Muscle layer of duodenum (tissue), 2 donors: ENCODE data around the gene SHQ1.

Experiments
- H3K27ac ChIP-seq: one replicate; pipeline ENCODE4 v1.7.0; 2013; ENCODE audit warnings: mild to moderate bottlenecking, low read length
- H3K27me3 ChIP-seq: one replicate; pipeline ENCODE4 v1.7.0; 2013; ENCODE audit warnings: low read depth, mild to moderate bottlenecking, control low read depth, low read length
- H3K36me3 ChIP-seq, 2 donors: one replicate each; pipeline ENCODE4 v1.7.0; 2013; ENCODE audit warnings: low read length in 2 of 2, control low read depth in 1 of 2, mild to moderate bottlenecking in 1 of 2; ENCODE audit not compliant: insufficient read depth in 2 of 2, control insufficient read depth in 1 of 2
- H3K4me1 ChIP-seq, 2 donors: one replicate each; pipeline ENCODE4 v1.7.0; 2013; ENCODE audit warnings: low read length in 2 of 2, mild to moderate bottlenecking in 2 of 2, control low read depth in 1 of 2, moderate library complexity in 1 of 2; ENCODE audit not compliant: insufficient read depth in 2 of 2, control insufficient read depth in 1 of 2
- H3K4me3 ChIP-seq, 2 donors: one replicate each; pipeline ENCODE4 v1.7.0; 2013; ENCODE audit warnings: low read length in 2 of 2, low read depth in 1 of 2, mild to moderate bottlenecking in 1 of 2
- H3K9me3 ChIP-seq, 2 donors: one replicate each; pipeline ENCODE4 v1.7.0; 2013; ENCODE audit warnings: low read length in 2 of 2, control low read depth in 1 of 2, mild to moderate bottlenecking in 1 of 2; ENCODE audit not compliant: control insufficient read depth in 1 of 2
- donor health status: healthy.

The SHQ1 gene

GRCh38 chr3:72814308-72814707 is 33.9 kb downstream of the SHQ1 start:
- H3K27ac ChIP-seq = no peak overlapping the region
- H3K36me3 ChIP-seq = peaks cover 0 to 9% of the 10 kb centered on the region in 2 donors
- no peaks in the 10 kb centered on the region for H3K9me3 ChIP-seq
- peaks cover 0 to 7% of the 10 kb centered on the region in 2 donors for H3K4me1 ChIP-seq
- no peak overlapping the region for H3K4me3 ChIP-seq
- no peaks in the 10 kb centered on the region for H3K27me3 ChIP-seq

GRCh38 chr3:72812201-72812600 is 36.0 kb downstream of the SHQ1 start:
- no peak overlapping the region for H3K27ac ChIP-seq
- H3K36me3 ChIP-seq = peaks cover 0 to 9% of the 10 kb centered on the region in 2 donors
- peaks cover 0 to 3% of the 10 kb centered on the region in 2 donors for H3K4me1 ChIP-seq
- H3K9me3 ChIP-seq = no peaks in the 10 kb centered on the region
- H3K4me3 ChIP-seq = no peak overlapping the region
- no peaks in the 10 kb centered on the region for H3K27me3 ChIP-seq

GRCh38 chr3:72811571-72811970 is 36.7 kb downstream of the SHQ1 start:
- H3K27ac ChIP-seq = no peak overlapping the region
- peaks cover 0 to 3% of the 10 kb centered on the region in 2 donors for H3K36me3 ChIP-seq
- H3K4me3 ChIP-seq = no peak overlapping the region

GRCh38 chr3:72810659-72811434 is 37.4 kb downstream of the SHQ1 start:
- H3K36me3 ChIP-seq = peaks cover 0 to 3% of the 10 kb centered on the region in 2 donors
- H3K4me3 ChIP-seq = no peak overlapping the region
- no peak overlapping the region for H3K27ac ChIP-seq

More at GRCh38 chr3:72811571-72811970, 36.7 kb downstream of the SHQ1 start:
- no peaks in the 10 kb centered on the region for H3K9me3 ChIP-seq
- no peaks in the 10 kb centered on the region for H3K27me3 ChIP-seq
- peaks cover 0 to 3% of the 10 kb centered on the region in 2 donors for H3K4me1 ChIP-seq

GRCh38 chr3:72810063-72810462 is 38.2 kb downstream of the SHQ1 start:
- no peaks in the 10 kb centered on the region for H3K9me3 ChIP-seq
- no peaks in the 10 kb centered on the region for H3K27me3 ChIP-seq
- no peak overlapping the region for H3K27ac ChIP-seq
- peaks cover 0 to 3% of the 10 kb centered on the region in 2 donors for H3K36me3 ChIP-seq
- H3K4me3 ChIP-seq = no peak overlapping the region
- peaks cover 0 to 3% of the 10 kb centered on the region in 2 donors for H3K4me1 ChIP-seq

More at GRCh38 chr3:72810659-72811434, 37.4 kb downstream of the SHQ1 start:
- Histone ChIP-seq H3K4me1 (peaks cover 0 to 3% of the 10 kb centered on the region in 2 donors), H3K9me3 (no peaks in the 10 kb centered on the region), H3K27me3 (no peaks in the 10 kb centered on the region)

GRCh38 chr3:72804361-72804760 is 43.9 kb downstream of the SHQ1 start:
- no peaks in the 10 kb centered on the region for H3K9me3 ChIP-seq
- no peak overlapping the region for H3K4me3 ChIP-seq
- H3K36me3 ChIP-seq = no peaks in the 10 kb centered on the region
- no peaks in the 10 kb centered on the region for H3K4me1 ChIP-seq
- no peaks in the 10 kb centered on the region for H3K27me3 ChIP-seq
- no peak overlapping the region for H3K27ac ChIP-seq

GRCh38 chr3:72803573-72803972 is 44.7 kb downstream of the SHQ1 start:
- Histone ChIP-seq H3K36me3 (no peaks in the 10 kb centered on the region), H3K27ac (no peak overlapping the region), H3K4me3 (no peak overlapping the region), H3K4me1 (no peaks in the 10 kb centered on the region), H3K9me3 (no peaks in the 10 kb centered on the region), H3K27me3 (no peaks in the 10 kb centered on the region)

GRCh38 chr3:72802001-72802400 is 46.2 kb downstream of the SHQ1 start:
- H3K27me3 ChIP-seq = no peaks in the 10 kb centered on the region
- H3K9me3 ChIP-seq = no peaks in the 10 kb centered on the region
- H3K4me3 ChIP-seq = no peak overlapping the region
- H3K4me1 ChIP-seq = peaks cover 0 to 4% of the 10 kb centered on the region in 2 donors
- no peaks in the 10 kb centered on the region for H3K36me3 ChIP-seq
- no peak overlapping the region for H3K27ac ChIP-seq

- H3K4me3 ChIP-seq = no peak overlapping the region
- H3K4me1 ChIP-seq = peaks cover 0 to 4% of the 10 kb centered on the region in 2 donors
- no peaks in the 10 kb centered on the region for H3K9me3 ChIP-seq
- no peaks in the 10 kb centered on the region for H3K27me3 ChIP-seq
- H3K36me3 ChIP-seq = no peaks in the 10 kb centered on the region
- H3K27ac ChIP-seq = no peak overlapping the region
Observed at GRCh38 chr3:72800869-72801268, 47.4 kb downstream of the SHQ1 start.

- H3K4me3 ChIP-seq = no peak overlapping the region
- H3K36me3 ChIP-seq = no peaks in the 10 kb centered on the region
- no peaks in the 10 kb centered on the region for H3K27me3 ChIP-seq
- no peak overlapping the region for H3K27ac ChIP-seq
- no peaks in the 10 kb centered on the region for H3K9me3 ChIP-seq
- peaks cover 0 to 4% of the 10 kb centered on the region in 2 donors for H3K4me1 ChIP-seq
Observed at GRCh38 chr3:72798552-72799195, 49.6 kb downstream of the SHQ1 start.

GRCh38 chr3:72797773-72798543 is 50.3 kb downstream of the SHQ1 start:
- Histone ChIP-seq H3K27ac (no peak overlapping the region), H3K9me3 (no peaks in the 10 kb centered on the region), H3K27me3 (no peaks in the 10 kb centered on the region), H3K4me3 (no peak overlapping the region), H3K4me1 (peaks cover 0 to 4% of the 10 kb centered on the region in 2 donors), H3K36me3 (no peaks in the 10 kb centered on the region)
